Suppressor macrophage treated with lipopolysaccharide for 1 hour (primary cell): Measurements from ENCODE around the gene ELAC1.
"Not testable (repeated sequence)": the region's sequence is repeated elsewhere in the genome, so short reads cannot be mapped to it uniquely, and the experiment has no call there.

Experiments used
- DNase-seq, 3 donors: peaks; one replicate each; pipeline ENCODE4 v3.0.0-alpha.2; 2020 to 2022

Gene ELAC1, protein sequence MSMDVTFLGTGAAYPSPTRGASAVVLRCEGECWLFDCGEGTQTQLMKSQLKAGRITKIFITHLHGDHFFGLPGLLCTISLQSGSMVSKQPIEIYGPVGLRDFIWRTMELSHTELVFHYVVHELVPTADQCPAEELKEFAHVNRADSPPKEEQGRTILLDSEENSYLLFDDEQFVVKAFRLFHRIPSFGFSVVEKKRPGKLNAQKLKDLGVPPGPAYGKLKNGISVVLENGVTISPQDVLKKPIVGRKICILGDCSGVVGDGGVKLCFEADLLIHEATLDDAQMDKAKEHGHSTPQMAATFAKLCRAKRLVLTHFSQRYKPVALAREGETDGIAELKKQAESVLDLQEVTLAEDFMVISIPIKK

DNA sequence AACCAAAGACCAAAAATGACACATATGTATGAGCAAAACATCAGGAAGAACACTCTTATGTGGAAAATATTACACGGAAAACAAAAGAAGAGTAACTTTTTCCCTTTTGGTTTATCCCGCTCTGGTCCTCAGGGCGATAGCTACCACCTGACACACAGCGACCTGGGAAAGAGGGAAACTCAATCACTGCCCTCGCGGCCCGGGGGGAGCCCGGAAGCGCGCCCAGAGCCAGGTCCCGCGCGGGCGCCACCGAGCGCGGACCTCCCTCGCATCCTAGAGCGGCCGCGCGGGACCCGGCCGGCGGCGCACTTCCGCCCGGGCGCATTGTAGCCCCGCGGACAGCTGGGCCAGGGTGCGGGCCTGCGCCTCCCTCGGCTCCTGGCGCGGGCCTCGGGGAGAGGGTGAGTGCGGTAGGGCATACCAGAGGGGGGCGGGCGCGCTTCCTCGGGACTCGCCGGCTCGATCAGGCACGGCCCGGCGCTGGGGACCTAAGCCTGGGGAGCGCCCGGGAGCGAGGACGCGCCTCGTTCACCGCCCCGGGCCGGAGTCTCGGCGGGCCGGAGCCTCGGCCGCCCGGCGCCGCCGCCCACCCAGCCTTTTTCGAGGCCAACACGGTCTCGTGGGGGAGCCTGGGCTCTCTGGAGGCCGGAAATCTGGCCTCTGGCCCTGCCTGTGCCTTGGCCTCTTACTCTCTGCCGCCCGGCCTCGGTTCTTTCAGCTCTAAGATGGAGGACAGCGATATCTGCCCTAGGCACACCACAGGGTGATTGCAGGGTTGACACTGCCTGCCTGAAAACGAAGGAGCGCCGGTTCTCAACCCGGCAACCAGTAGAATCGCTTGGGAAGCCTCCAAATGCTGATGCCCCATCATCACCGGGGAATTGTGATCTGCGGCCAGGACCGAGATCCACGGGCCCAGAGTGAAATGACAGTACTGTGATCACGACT, at the start of gene ELAC1:
Gene ELAC1 (plus strand): TSS at position 327 of the 948 bp plus-strand sequence. CDS start 6,365 bp downstream, outside the sequence.
- peak; percentile 81 to 94 (median 89) for DNase-seq

DNA sequence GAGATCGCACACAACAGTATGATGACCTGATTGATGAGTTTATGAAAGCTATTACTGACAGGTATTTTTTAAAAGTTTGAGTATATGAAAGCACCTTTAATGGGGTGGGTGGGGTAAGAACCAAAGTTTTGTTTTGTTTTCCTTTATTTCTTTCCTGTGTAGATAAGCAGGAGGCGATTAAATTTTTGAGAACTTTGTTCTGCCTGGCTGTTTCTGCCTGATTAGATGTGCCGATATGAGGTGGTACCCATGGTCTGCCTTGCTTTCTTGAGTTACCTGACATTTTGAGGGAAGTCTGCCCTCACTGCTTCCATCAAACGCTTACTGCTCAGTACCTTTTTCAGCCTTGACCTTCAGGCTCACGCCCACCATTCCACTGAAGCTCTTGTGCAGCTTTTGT, 49.7 kb upstream of the ELAC1 start:
- DNase-seq, result no peak

DNA sequence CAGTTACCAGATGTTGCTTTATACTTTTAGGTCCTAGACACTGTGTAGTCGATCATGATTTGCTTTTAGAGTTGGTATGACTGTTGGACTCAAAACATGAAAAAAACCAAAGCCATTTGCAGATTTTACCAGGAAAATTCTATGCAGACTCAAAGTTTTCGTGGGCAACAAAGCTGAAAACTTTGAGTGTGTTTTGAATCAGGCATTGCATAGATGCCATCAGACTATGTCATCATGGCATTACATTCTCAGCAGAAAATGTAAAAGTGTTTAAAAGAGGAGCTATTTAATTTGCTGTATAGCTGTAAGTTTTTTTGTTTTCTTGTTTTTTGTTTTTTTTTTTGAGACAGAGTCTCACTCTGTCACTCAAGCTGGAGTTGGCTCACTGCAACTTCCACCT, 43.5 kb upstream of the ELAC1 start:
- DNase-seq, result no peak

DNA sequence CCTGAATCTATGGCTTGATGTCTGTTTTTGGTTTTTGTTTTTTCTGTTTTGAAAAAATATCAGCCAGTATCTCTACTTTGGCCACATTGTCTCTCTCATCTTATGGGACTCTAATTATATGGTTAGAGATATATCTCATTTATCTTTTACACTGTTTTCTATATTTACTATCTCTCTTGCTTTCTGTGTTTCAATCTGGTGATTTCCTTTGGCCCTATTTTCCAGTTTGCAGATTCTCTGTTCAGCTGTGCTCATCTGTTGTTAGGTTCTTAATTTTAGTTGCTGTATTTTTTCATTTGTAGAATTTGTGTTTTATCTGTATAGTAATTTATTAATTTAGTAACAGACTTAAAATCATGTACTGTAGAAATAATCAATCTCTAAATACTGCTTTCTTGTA, 41.3 kb upstream of the ELAC1 start:
- no peak for DNase-seq

DNA sequence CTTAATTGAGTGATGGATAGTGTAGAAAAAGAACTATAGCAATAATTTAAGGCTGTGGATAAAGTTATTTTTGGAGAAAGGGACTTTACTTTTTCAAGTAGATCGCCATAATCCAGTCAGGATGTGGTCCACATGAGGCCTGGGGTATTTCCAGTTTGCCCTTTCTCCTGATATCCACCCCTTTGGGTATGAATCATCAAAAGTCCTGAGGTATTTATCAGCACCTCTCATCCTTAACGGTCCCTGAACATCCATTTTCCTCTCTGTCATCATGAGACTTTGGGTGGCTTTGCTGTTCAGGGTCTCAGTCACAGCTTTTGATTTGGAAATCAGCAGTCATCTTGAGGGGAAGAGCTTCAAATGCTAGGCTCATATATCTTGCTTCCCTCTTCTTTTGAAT, 39.3 kb upstream of the ELAC1 start:
- DNase-seq, result no peak

DNA sequence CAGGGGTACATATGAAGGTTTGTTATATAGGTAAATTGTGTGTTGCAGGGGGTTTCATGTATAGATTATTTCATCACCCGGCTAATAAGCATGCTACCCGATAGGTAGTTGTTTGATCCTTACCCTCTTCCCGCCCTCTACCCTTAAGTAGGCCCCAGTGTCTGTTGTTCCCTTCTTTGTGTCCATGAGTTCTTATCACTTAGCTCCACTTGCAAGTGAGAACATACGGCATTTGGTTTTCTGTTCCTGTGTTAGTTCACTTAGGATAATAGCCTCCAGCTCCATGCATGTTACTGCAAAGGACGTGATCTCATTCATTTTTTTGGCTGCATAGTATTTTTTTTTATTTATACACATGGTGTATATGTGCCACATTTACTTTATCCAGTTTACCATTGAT, 34.2 kb upstream of the ELAC1 start:
- DNase-seq, result no peak

DNA sequence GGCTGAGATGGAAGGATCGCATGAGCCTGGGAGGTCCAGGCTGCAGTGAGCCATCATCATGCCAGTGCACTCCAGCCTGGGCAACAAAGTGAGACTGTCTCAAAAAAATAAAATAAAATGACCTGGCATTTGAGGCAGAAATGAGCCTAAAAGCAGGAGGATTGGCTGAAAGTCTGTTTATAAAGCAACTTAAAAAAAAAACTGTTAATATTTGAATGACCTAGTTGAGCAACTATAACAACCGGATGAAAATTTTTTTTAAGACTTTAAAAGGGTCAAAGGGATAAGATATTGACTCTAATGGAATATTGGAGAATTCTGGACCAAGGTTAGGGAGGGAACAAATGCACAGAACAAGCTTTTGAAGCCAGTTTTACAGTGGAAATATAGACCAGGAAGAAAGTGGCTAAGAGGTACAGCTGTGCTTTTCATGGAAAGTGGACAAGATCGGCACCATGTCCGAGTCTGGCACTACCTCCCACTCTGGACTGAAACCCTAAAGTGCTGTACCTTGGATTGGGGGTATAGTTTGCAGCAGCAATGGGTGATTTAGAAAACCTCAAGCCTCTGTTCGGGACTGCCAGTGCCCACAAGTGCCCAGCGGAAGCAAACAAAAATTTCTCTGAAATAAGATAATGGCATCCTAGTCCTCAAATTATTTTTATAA, 33.2 kb upstream of the ELAC1 start:
- no peak for DNase-seq

DNA sequence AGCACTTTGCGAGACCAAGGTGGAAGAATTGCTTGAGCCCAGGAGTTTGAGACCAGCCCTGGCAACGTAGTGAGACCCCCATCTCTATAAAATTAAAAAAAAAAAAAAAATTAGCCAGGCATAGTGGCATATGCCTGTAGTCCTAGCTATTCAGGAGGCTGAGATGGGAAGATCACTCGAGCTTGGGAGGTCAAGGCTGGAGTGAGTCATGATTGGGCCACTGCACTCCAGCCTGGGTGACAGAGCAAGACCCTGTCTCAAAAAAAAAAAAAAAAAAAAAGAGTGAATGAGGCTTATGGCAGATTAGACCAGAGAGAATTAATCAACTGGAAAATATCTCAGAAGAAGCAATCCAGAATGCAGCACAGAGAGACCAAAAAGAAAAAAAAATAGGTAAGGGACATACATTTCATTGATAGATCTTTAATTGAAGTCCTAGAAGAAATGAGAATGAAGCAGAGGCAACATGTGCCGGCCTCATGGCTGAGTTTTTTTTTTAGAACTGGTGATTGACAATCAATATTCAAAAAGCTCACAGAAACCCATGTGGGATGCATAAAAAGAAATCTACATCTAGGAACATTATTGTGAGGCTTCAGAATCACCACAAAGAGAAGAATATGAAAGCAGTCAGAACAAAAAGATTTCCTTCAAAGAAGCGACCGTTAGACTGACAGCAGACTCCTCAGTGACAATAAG, 32.2 kb upstream of the ELAC1 start:
- DNase-seq, result no peak

DNA sequence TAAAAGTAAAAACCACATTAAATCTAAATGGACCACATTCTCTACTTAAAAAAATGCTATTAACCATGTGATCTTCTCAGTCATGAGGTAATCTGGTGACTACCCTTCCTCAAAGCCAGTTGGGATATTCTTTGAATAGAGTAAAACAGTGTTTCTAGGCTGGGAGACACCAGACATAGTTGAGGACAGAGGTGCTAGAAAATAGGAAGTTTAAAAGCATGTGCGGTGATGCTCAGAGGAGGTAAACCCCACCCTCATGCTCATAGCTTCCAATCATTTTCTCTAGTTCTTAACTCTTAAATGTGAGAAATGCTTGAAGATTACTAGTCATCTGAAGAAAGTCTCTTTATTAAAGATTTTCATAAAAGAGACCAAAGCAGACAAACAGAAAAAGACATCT, 30.7 kb upstream of the ELAC1 start:
- DNase-seq, result peak in 2 of 3 donors; percentile 7 to 17

DNA sequence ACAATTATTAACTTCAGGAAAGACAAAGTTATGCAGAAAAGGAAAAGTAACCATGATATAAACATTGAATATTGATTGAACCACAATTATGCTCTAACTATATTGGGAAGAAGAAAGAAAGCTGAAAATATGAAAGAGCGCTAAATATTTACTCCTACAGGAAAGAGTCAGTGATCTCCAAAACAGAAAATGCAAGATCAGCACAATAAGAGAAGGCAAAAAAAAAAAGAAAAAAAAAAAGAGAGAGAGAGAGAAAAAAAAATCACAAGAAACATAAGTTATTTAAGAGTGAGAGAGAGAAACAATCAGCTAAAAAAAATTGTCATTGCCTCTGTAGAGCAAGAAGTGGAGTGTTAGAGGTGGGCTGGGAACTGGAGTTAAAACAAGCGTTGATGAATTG, 28.9 kb upstream of the ELAC1 start:
- no peak for DNase-seq

DNA sequence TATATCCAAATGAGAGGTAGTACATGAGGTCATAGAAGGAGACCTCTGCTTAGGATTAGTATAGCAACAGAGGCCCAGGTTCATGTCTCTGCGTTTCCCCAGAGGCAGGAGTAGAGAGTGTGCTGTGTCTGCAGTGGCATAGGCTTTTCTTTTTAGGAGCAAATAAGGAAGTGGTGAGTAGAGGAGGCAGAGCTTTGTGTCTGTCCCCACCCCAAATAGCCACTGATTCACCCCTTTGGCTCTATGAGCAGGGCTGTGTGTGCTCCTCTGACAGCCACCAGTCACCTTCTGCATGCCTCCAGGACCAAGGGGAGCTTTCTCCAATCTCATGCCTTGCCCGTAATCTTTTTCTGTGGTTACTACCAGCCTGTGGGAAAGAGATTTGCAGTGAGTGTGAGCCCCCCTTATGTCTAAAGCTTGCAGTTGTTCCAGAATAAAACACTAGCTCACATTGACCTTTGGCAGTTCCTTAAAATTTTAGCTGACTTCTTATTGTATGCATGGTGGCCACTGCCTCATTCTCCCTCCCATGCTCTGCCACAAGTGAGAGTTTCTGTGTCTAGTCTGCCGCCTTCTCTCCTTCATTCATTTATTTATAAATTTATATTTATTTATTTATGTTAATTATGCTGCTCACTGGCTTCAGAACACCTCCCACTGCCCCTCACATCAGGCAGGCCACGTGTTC, 23.5 kb upstream of the ELAC1 start:
- DNase-seq, result peak; percentile 73 to 79 (median 79)

DNA sequence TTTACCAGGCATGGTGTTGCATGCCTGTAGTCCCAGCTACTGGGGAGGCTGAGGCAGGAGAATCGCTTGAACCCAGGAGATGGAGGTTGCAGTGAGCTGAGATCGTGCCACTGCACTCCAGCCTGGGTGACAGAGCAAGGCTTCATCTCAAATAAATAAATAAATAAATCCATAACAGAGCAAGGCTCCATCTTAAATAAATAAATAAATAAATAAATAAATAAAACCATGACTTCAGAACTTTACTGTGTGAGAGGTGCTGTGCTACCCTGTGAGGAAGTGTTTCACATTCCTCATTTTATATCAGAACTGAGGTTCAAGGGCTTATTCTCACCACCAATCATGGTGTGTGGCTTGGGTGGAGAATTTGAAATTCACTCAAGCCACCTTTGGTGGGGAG, 21.9 kb upstream of the ELAC1 start:
- not testable (repeated sequence) for DNase-seq

DNA sequence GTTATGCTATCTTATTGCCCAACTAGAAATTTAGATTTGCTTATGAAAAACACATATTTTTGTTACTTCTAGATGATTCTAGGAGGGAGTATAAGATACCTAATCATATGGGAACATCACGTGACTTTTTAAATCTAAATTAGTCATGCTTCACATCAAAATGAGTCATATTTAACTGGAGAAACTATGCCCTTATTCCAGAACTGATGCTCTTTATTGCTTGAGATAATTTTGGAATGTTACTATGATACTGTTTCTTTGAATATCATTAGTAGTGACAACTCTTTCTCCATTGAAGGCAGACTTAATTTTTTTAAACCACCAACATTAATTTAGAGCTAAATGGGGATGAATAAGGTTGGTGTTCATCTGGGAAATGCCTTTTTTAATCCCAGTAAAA, 19.9 kb upstream of the ELAC1 start:
- peak in 2 of 3 donors; percentile 22 to 40 for DNase-seq

DNA sequence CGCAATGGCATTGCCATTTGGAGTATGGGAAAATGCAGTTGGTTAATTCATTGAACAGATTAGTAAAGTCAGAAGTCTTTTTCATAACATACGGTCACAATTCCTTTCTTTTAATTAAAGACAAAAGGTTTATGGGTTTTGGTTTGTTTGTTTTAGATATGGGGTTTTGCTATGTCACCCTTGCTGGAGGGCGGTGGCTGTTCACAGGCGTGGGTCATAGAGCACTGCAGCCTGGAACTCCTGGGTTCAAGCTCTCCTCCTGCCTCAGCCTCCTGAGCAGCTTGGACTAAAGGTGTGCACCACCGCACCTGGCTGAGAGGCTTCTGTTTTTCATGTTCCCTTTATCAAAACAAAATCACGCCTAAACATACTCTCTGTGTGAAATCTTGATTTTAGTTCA, 18.7 kb upstream of the ELAC1 start:
- no peak for DNase-seq

DNA sequence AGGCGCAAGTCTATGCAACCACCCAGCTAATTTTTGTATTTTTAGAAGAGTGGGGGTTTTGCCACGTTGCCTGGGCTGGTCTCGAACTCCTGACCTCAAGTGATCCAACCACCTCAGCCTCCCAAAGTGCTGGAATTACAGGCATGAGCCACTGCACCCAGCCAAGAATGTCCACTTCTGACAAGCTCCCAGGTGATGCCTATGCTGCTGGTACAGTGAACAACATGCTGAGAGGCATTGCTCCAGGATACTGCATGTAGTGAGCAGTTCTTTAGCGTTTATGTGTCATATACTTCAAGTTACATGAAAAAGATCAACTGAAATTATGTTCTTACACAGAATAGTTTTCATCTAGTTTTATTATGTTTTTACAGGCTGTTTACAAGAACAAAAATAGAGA, 17.2 kb upstream of the ELAC1 start:
- DNase-seq, result no peak

DNA sequence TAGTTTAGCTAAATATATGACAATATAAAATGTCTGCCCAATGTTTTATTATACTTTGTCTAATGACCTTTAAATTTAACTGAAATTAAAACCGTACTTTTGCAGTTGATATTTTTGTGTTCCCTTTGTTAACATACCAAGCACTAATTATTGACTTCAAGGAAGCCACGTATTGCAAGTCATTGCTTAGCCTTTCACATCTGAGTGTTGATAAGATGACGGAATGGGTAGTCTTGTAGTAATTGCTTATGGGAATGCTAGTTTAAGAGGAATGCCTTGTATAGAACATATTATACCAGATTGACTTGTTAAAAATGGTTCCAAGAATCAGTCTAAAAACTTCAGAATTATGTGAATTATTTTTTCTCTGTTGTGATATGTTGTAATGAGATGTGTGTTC, 14.0 kb upstream of the ELAC1 start:
- no peak for DNase-seq

DNA sequence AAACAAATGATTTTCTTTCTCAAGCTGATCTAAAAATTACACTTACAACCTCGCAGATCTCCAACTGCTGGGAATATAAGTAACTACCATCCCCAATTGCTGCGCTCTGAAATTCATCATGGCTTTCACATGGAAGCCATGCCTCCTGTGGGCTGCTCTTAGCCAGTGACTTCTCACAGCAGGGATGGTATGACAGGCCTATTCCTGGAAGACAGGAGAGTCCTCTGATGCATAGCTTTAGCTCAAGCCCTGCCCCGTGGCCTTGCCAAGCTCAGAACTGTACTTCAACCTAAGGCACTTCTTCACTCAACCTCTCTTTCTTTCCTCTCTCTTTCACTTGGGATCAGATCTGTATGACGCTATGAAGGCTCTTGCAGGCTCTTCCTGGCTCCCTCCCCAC, 12.6 kb upstream of the ELAC1 start:
- no peak for DNase-seq

DNA sequence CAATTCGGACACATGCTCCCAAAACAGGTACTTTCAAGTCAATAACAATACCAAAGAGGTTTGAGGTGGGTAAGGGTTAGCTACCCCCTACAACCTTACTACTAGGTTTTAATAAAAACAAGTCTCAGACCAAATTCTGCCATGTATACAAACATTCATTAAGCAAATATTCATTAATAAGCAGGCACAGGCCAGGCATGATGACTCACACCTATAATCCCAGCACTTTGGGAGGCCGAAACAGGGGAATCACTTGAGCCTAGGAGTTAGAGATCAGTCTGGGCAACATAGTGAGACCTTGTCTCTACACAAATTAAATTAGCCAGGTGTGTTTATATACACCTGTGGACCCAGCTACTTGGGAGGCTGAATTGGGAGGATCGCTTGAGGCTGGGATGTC, 11.7 kb upstream of the ELAC1 start:
- no peak for DNase-seq

DNA sequence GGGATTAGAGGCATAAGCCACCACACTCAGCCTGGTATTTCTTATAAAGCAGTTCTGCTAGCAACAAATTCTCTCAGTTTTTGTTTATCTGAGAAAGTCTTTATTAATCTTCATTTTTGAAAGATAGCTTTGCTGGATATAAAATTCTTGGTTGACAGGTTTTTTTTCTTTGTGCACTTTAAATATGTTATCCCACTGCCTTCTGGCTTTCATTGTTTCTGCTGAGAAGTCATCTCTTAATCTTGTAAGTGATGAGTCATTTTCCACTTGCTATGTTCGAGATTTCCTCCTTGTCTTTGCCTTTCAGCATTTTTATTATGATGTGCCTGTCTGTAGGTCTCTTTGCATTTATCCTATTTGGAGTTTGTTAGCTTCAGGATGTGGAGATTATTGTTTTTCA, 5.9 kb upstream of the ELAC1 start:
- no peak for DNase-seq

DNA sequence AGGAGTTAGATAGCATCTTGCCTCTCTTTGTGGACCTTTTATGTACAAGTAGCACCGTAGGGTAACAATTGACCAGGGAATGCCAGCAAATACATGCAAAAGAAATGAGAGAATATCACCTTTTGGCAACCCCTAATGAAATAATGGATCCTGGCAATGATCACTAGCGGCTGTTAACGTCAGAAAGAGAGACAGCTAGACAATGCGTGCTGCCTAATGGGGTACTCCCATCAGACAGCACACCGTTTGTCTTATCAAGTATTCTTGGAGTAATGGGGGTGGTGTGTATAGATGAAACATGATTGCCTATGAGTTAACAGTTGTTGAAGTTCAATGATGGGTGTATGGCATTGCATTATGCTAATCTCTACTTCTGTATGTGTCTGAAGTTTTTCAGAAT, 1.6 kb downstream of the ELAC1 start:
- no peak for DNase-seq

DNA sequence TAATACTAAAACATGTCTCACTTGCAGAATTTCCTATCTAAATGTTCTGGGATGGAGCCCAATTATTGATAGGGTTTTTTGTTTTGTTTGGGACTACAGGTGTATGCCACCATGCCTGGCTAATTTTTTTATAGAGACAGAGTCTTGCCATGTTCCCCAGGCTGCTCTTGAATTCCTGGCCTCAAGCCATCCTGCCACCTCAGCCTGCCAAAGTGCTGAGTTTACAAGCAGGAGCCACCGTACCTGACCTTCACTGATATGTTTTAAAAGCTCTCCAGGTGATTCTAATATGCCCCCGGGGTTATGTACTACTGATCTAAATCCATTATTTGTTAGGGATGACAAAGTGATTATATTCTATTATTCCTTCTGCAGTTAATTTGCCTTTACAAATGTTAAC, 2.2 kb downstream of the ELAC1 start:
- DNase-seq, result no peak

DNA sequence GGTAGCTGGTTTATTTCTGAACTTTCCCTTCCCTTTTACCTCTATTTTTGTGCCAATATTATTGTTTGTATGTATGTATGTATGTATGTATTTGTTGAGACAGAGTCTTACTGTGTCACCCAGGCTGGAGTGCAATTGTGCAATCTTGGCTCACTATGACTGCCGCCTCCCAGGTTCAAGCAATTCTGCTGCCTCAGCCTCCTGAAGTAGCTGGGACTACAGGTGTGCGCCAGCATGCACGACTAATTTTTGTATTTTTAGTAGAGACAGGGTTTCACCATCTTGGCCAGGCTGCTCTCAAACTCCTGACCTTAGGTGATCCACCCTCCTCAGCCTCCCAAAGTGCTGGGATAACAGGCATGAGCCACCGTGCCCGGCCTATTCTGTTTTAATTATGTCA, 4.6 kb downstream of the ELAC1 start:
- peak in 2 of 3 donors; percentile 20 to 22 for DNase-seq
